GM19238 (cell line): ENCODE results near the gene SPATS2L.
"Not testable (repeated sequence)": the region's sequence is repeated elsewhere in the genome, so short reads cannot be mapped to it uniquely, and the experiment has no call there.

ENCODE experiments used
- DNase-seq: peaks from one replicate; pipeline ENCODE4 v3.0.0; 2011; ENCODE audit warnings: low spot score; ENCODE audit not compliant: insufficient read length

Gene SPATS2L

DNA sequence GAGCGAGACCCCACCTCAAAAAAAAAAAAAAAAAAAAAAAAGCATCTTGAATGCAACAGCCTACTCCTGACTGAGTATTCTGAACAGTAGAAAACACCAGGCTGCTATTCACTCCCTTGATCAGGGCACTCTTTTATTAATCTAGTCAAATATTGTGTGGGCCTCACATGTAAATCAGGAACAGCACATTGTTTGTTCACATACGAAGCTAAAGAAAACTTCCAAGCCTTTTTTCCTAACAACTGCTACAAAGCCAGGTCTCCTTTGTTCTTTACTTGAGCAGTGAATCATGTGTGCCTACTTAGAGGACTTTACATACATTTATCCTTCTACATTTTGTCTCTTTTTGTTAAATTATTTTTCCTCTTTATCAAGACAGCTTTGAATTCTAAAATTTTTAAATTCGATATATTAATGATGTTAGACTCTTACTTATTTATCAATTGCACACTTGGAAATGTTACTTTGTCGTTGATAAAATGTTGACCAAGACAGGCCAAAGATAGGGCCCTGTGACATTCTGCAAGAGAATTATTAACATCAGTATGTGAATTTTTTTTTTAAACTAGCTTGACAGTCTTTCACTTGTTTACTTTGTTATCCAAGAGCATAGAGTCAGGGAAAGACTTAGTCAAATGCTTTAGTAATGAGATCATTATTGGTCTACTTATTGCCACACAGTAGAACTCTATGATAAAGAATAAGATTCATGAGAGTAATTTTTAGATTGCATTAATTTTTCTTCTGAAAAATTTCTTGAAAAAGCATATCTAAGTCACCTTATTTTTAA, 13.2 kb downstream of the SPATS2L start:
- no peak for DNase-seq

DNA sequence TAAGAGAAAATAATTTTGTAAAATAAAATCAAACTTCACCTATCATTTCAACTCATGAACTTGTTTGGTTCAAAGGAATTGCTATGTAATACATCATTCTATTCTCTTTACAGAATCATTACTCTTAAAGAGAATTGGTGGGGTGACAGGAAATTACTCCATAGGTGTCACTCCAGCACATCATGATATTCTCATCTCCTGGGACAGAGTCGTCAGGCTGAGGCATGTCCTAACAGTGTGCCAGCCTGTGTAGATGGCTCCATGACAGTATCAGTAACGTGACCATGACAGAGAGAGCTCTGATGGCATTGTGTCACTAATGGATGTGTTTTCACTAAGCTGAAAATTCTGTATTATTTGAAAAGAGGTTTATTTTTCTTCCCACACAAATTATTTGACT, 13.9 kb downstream of the SPATS2L start:
- no peak for DNase-seq

DNA sequence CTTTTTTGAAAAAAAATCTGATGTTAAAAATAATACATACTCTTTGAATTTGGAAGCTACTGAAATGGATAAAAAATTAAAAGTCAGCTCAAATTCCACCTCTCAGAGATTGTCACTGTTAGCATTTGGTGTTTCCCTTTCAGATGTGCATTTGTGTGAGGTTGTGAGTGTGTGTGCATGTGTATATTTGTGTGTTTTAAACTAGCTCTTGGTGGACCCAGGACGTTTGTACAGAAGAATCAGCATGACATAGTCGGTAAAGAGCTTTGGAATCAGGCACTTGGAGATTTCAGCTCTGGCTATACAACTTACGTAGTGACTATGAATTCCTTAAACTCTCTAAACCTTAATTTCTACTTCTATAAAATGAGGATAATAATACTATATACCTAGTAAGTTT, 14.5 kb downstream of the SPATS2L start:
- DNase-seq, result no peak

DNA sequence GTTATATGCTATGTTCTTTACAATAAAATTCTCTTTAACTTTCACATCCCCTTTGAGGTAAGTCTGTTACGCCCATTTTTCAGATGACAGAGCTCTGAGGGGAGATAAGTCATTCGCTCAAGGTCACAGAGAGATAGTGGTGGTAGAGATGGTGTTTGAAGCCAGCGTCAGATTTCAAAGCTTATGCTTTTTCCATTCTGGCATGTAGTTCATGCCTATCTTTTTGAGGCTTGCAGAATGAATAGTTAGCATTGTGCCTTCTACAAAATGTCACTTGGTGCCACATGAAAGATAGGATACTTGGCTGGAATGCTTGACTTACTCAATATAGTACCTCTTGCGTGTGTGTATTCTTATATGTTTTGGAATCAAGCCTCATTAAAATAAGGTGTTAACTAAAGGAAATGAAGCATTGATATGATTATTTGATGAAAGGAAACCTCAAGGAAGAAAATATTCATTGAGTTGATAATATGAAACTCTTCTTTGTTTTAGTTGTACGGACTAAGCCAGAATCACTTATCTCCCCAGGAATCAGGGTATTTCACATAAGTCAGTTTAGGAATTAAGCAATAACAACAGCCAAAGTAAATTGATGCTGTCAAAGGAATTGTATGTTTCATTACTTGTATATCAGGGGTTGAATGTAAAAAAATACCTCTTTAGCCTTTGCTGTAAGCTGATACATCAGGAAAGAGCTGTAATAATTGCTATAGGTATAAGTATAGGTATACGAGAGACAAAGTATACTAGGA, 15.5 kb downstream of the SPATS2L start:
- no peak for DNase-seq

- DNase-seq, result no peak
Measured at GRCh38 chr2:200322607-200323006, 16.1 kb downstream of the SPATS2L start.

GRCh38 chr2:200324362-200324761, 17.9 kb downstream of the SPATS2L start:
- no peak for DNase-seq

DNA sequence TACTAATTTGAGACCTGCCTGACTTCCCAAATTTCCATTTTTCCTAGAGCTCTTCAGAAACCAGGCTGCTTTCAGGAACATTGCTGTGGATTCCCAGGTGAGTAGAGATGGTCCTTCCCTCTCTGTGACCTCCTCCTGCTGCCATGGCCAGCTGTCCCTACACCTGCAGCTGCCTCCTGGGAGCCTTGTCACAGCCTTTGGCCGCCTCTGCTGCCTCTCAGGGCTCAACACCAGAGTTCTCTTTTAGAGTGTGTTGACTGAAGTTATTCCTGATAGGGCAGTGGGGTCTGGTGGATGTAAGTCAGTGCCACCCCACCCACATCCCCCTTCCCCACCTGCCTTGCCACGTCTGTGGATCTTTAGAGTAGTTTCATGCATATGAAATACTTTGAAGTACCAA, 22.9 kb downstream of the SPATS2L start:
- DNase-seq, result no peak

- no peak for DNase-seq
Measured at GRCh38 chr2:200329798-200330197, 23.3 kb downstream of the SPATS2L start.

- DNase-seq, result no peak
Measured at GRCh38 chr2:200330351-200331060, 24.0 kb downstream of the SPATS2L start.

GRCh38 chr2:200331061-200331400, 24.5 kb downstream of the SPATS2L start:
- no peak for DNase-seq

GRCh38 chr2:200335657-200336056, 29.2 kb downstream of the SPATS2L start:
- DNase-seq, result no peak

DNA sequence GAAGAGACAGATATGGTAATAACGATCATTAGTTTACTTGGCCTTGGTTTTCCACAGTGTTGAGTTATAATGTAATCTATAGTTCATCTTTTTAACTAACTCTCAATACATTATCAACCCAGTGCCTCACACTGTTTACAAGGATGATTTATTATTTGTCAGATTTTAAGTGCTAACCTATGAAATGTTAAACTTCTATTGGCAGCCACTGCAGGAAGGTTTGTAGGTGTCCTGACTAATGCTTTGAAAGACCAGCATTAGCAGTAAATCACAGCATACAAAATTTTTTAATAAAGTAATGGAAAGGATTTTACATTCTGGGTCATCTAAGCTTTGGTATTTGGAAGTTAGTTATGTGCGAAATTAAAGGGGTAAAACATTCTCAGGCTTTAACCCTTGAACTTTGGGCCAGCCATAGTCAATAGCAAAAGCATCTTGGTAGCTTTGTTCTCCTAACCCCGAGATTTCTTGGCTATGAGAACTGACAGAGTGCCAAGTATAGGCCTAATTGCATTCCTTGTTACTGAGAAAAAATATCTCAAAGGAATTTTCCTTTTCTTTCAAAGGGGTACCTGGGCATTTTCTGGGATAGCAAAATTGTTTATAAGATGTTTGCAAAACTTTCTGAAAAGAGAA, 30.6 kb downstream of the SPATS2L start:
- DNase-seq, result no peak

GRCh38 chr2:200337621-200338020, 31.1 kb downstream of the SPATS2L start:
- DNase-seq, result no peak

DNA sequence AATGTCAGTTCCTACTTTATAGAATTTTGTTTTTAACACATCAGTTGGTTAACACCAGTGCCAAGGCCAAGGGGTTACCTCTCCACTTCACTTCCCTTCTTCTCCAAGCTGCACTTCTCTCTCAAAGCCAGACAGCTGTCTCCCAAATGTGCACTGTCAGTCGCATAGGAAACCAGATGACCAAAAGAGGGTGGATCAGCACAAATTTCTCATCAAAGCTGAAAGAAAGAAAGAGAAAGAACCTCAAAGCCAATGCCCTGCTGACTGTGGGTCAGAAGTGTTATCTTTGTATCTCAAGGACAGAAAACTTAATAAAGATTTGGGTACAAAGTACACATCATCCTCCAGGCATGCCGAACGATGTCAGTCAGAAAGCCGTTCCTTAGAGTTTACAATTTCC, 32.2 kb downstream of the SPATS2L start:
- DNase-seq, result no peak

DNA sequence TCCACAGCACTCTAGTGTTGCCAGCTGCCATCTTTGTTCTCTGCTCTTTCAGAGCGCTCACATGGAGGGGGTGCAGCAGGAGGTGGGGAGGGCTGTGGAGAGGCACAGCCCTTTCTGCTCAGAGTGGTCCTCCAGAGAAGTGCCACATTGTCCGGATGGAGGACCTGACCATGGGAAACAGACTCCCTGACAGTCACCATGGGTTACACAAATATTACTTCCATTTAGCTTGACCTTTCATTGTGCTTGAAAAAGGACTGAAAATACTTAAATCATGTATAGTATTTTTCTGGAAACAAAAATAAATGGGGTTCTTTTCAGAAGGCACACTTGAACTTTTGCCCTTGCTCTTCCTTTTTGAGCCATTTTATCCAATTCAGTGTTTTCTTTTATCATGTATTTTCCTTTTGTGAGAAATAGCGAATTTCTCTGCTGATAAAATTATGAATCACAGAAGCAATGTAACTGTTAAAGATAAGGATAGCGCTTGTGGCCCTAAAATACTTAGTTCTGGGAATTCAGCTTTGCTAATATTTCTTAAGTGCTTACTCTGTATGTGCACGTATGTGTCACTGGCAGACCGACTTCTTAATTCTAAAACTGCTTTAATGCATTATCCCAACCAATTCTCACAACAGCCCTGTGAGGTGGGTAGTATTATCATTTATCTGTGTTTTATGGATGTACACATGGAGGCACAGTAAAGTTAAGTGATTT, 34.2 kb downstream of the SPATS2L start:
- no peak for DNase-seq

DNA sequence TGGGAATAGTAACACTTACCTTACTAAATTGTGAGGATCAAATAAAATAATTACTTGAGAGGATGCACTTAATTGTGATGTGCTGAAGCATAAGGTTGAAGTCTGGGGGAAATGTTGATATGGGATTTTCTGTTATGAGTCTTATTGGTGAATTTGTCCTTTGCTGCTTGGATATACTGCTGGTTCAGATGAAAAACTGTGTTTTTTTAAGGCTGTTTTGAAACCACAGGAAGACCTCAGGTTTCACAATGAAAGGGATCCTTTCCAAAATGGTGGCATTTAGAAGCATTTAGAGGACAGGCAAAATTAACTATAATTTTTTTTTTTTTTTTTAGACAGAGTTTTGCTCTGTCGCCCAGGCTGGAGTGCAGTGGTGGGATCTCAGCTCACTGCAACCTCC, 34.9 kb downstream of the SPATS2L start:
- no peak for DNase-seq

DNA sequence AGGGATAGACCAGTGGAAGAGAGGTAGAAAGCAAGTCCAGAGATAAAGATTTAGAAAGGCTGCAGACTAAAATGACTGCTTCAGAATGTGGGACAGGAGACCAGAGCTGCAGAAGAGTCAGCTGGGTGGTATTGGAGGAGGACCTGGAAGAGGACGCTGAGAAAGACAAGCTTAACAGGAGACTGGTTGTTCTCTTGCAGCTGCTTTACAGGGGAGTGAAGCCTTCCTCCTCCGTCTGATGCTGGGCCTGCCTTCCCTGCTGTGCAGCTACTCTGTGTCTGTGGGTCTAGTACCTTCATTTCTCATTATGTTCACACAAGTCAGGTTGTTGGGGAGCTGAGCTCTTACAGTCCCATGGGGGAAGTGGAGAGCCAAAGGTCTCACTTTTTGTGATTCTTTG, 35.7 kb downstream of the SPATS2L start:
- no peak for DNase-seq

DNA sequence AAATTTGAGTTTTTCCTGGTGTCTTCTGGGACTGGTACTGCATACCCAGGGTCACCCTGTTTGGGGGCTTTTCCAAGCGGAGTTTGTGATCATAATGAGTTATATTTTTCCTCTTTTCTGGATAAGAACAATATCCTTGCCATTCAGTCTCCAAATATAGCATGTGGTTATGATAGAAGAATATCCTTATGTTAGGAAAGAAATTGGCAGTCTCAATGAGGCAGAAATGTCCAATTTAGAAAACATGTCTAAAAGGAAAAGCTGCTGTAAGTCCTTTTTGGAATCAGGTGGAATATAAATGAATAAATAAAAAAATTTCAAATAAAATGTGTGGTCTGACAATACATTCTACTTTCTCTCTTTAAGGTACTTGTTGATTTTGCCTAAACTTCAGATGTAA, 36.2 kb downstream of the SPATS2L start:
- DNase-seq, result no peak

- DNase-seq, result not testable (repeated sequence)
Measured at GRCh38 chr2:200344202-200344601, 37.7 kb downstream of the SPATS2L start.

DNA sequence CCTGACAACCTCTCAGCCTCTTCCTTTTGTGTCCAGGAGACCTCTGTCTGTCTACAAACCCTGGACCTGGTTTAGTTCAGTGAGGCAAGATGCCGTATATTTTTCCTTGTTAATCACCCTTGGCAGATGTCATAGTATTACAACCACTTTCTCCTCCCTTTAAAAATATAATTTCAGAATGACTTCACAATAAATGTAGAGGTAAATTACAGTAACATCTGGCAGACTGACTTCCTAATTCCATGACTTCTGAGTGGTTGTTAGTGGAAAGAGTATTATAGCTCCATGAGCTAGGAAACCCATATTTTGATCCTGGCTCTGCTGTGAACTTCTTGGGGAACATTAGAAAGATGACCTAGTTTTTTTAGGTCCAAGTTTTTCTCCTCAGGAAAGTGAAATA, 39.5 kb downstream of the SPATS2L start:
- DNase-seq, result no peak

DNA sequence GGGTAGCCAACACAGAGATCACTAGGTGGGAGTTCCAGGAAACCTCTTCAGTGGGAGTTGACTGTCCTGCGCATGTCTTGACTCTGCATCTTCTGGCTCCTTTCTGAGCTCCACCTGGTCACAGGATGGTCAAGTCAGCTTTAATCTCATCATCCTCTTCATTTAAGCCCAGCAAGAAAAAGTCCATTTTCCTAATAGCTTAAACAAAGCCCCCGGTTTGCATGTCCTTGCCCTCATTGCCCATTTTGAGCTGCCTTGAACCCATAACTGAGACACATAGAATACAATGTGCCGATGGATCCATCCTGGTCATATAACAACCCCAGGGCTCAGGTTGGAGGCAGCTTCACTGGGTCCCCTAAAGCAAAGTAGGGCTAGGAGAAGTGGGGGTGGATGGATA, 40.8 kb downstream of the SPATS2L start:
- DNase-seq, result no peak
